ENCODE data around the gene RTN4IP1. TPM values are rescaled to one million over a fixed set of nuclear protein-coding genes. Genes with fewer than 3 reads are reported as not detected.

RTN4IP1 gene
- total and polyA plus RNA-seq, 10 of the 15 experiments (the other 5 are each of a cell fraction or from before 2014, with no cell fraction given), result 8.2 to 17.0 (median 9.8) TPM

- Histone ChIP-seq H3K9me3 (replicated peaks; ENCODE audit: control insufficient read depth, insufficient read depth, low read length) (no peaks in the 10 kb centered on the region), H3K27me3 (replicated peaks in 1 of 2; ENCODE audit: control insufficient read depth in 2 of 2, insufficient read depth in 2 of 2, low read length in 1 of 2) (no peaks in the 10 kb centered on the region), H3K9ac (ENCODE audit: control insufficient read depth, insufficient read depth, low read length) (no peak overlapping the region), H3K4me2 (ENCODE audit: control insufficient read depth, insufficient read depth) (peak overlapping the region; percentile 56), H4K20me1 (ENCODE audit: control insufficient read depth, insufficient read depth) (no peaks in the 10 kb centered on the region), H3K27ac (ENCODE audit: control insufficient read depth, insufficient read depth) (no peak overlapping the region), H3K4me1 (ENCODE audit: control insufficient read depth, insufficient read depth, low read length) (peaks cover 13% of the 10 kb centered on the region; the same call in 1 of the 2 replicates), H3K36me3 (ENCODE audit: control insufficient read depth in 2 of 2, insufficient read depth in 2 of 2, low read length in 1 of 2) (no peaks in the 10 kb centered on the region), H3K79me2 (ENCODE audit: control insufficient read depth, insufficient read depth, low read length) (peaks cover 21% of the 10 kb centered on the region), H3K4me3 (no peak overlapping the region), H2AFZ (ENCODE audit: control insufficient read depth, low read depth, low read length) (no peak overlapping the region)
- ATAC-seq (peak; percentile 48), DNase-seq (ENCODE audit: low read depth, low spot score) (no peak), FAIRE-seq (no peak)
- no TSS peak for BruUV-seq (replicated peaks)
- intact Hi-C loops (cut with micrococcal nuclease; ENCODE audit: unreplicated experiment) (no loop called here), in situ Hi-C loops (cut with MboI) (no loop called here)
- 18% methylated on average over 2 of the region's 2 CpGs for WGBS (ENCODE audit: insufficient coverage, insufficient replicate concordance, low lambda C conversion rate, missing lambda C conversion rate)
- SMC1A ChIA-PET (ENCODE audit: uncharacterized antibody, unreplicated experiment), result interaction anchor here (0.6 to 2.3 kb wide), 6 partner anchors 10 to 257 kb away, joined by 3 to 17 read pairs (median 5); no protein-coding TSS in a partner anchor
- POLR2A ChIA-PET, result interaction anchor here (0.6 to 2.8 kb wide), 4 partner anchors 11 to 102 kb away, joined by 3 to 10 read pairs (median 3); no protein-coding TSS in a partner anchor
- RAD21 ChIA-PET (ENCODE audit: unreplicated experiment), result interaction anchor here (1.0 to 2.4 kb wide), 5 partner anchors 9 to 38 kb away, joined by 3 to 10 read pairs (median 6); no protein-coding TSS in a partner anchor
- CTCF ChIA-PET, result interaction anchor here (0.7 to 1.6 kb wide), 5 partner anchors 9 to 221 kb away, joined by 3 read pairs; no protein-coding TSS in a partner anchor
- no peak for TF ChIP-seq ZZZ3 (IDR thresholded peaks at IDR 0.05; ENCODE audit: control insufficient read depth, insufficient read length, low read depth)
- TF ChIP-seq ZBTB33 (IDR thresholded peaks at IDR 0.05), result no peak
- peak; percentile 14 to 21; a peak in 1 of 4 replicates for TF ChIP-seq BHLHE40 (IDR thresholded peaks at IDR 0.05; ENCODE audit: borderline replicate concordance in 1 of 2, low read depth in 2 of 2, low read length in 1 of 2)
- no peak for TF ChIP-seq MEF2B (IDR thresholded peaks at IDR 0.05; ENCODE audit: partially characterized antibody, poor library complexity, severe bottlenecking)
- TF ChIP-seq E2F4 (IDR thresholded peaks at IDR 0.05; ENCODE audit: low read depth, low read length), result no peak
- no peak for TF ChIP-seq FOS (IDR thresholded peaks at IDR 0.05; ENCODE audit: borderline replicate concordance, extremely low read depth, insufficient read length)
- TF ChIP-seq NR2C1 (IDR thresholded peaks at IDR 0.05), result no peak
- TF ChIP-seq ZBTB40 (IDR thresholded peaks at IDR 0.05; ENCODE audit: borderline replicate concordance), result no peak
- TF ChIP-seq MTA2 (IDR thresholded peaks at IDR 0.05; ENCODE audit: low read depth), result peak; percentile 18; the same call in 1 of the 2 replicates
- TF ChIP-seq EP300 (IDR thresholded peaks at IDR 0.05; ENCODE audit: borderline replicate concordance in 1 of 2, control insufficient read depth in 1 of 2, low read depth in 2 of 2, low read length in 2 of 2), result no peak
- TF ChIP-seq POU2F2 (IDR thresholded peaks at IDR 0.05; ENCODE audit: borderline replicate concordance, low read depth, low read length), result no peak
- TF ChIP-seq SREBF2 (IDR thresholded peaks at IDR 0.05; ENCODE audit: low read length), result no peak
- TF ChIP-seq IRF5 (IDR thresholded peaks at IDR 0.05; ENCODE audit: borderline replicate concordance), result no peak
- TF ChIP-seq IRF4 (IDR thresholded peaks at IDR 0.05; ENCODE audit: low read depth, low read length), result no peak
- TF ChIP-seq CHD2 (IDR thresholded peaks at IDR 0.05; ENCODE audit: borderline replicate concordance, low read depth, low read length), result no peak
Observed at GRCh38 chr6:106626485-106626884, 2.8 kb downstream of the RTN4IP1 start.

All from GM12878 (cell line).